Tracheal epithelial cell (primary cell): ENCODE measurements around the gene PROC. TPM values are rescaled to one million over a fixed set of nuclear protein-coding genes. Genes with fewer than 3 reads are reported as not detected.

Experiments used
- total RNA-seq: library from RNA; depleted of rRNA; stranded (reverse); fragments of >200 nt; gene quantifications from 2 replicates; pipeline ENCODE4 v1.2.1, GENCODE V29; 2014

PROC gene
- total RNA-seq = 1.2 TPM in 1 of 2 replicates, not detected in the other

GRCh38 chr2:127418300-127419111, at the start of gene PROC:
TSS of gene PROC (plus strand) at chr2:127418427. CDS start at chr2:127419943, 1,516 bp downstream.

GRCh38 chr2:127387655-127388422, 30.4 kb upstream of the PROC start, which contains the start of gene MAP3K2:
TSS of gene MAP3K2 (minus strand) at chr2:127387975. CDS start at chr2:127343129, 44,846 bp downstream.

Other genes starting within 250 kb of the PROC start
- 0.43 and 1.4 TPM in 2 replicates for gene CYP27C1, start 198.1 kb upstream of the PROC start, total RNA-seq
- 33.3 and 36.9 TPM in 2 replicates for gene ERCC3, start 124.3 kb upstream of the PROC start, total RNA-seq
- 44.6 and 49.4 TPM in 2 replicates for gene MAP3K2, start 30.5 kb upstream of the PROC start, total RNA-seq
- 32.2 and 41.7 TPM in 2 replicates for gene IWS1, start 108.1 kb downstream of the PROC start, total RNA-seq
- not detected in 2 replicates for gene MYO7B, start 117.3 kb downstream of the PROC start, total RNA-seq
- gene GPR17, start 227.7 kb downstream of the PROC start, total RNA-seq = not detected in 2 replicates